Cardiac muscle cell (in vitro differentiated cells and primary cell): ENCODE measurements around the gene RASSF4. TPM values are rescaled to one million over a fixed set of nuclear protein-coding genes. Genes with fewer than 3 reads are reported as not detected.

Experiments
- DNase-seq, 2 donors: peaks; one replicate each; pipeline versions ENCODE4 v3.0.0 to v3.0.0-alpha.2; 2010 to 2017; ENCODE audit warnings: low read depth in 1 of 2, low spot score in 1 of 2
- H3K27ac ChIP-seq: fragments of 200-600 bp; sonication (generic); 2 replicates; pipeline ENCODE4 v1.5.1; 2016
- H3K27me3 ChIP-seq: fragments of 200-600 bp; sonication (generic); 2 replicates; pipeline ENCODE4 v1.6.0; 2016; ENCODE audit warnings: control low read depth
- H3K36me3 ChIP-seq: fragments of 200-600 bp; sonication (generic); 2 replicates; pipeline ENCODE4 v1.5.1; 2016; ENCODE audit warnings: control low read depth
- H3K4me1 ChIP-seq: fragments of 200-600 bp; sonication (generic); 2 replicates; pipeline ENCODE4 v1.8.1; 2017; ENCODE audit warnings: low read depth, mild to moderate bottlenecking, mixed run types
- H3K4me3 ChIP-seq: fragments of 200-600 bp; sonication (generic); 2 replicates; pipeline ENCODE4 v1.5.1; 2016; ENCODE audit warnings: mild to moderate bottlenecking
- H3K9me3 ChIP-seq: fragments of 200-600 bp; sonication (generic); 2 replicates; pipeline ENCODE4 v1.5.1; 2017; ENCODE audit warnings: low read depth, mild to moderate bottlenecking, control low read depth
- CTCF ChIP-seq: IDR thresholded peaks from 2 replicates; pipeline ENCODE4 v1.5.1; 2012; ENCODE audit warnings: low read depth, mild to moderate bottlenecking, low read length
- polyA plus RNA-seq: library from polyadenylated mRNA; unstranded; fragments of >200 nt; fragmentation: Nextera tagmentation; extraction: Ambion mirVana; gene quantifications from 2 replicates; pipeline ENCODE4 v1.2.1, GENCODE V29; 2016
- total RNA-seq: library from RNA; depleted of rRNA; stranded (reverse); fragments of >200 nt; gene quantifications from 2 replicates; pipeline ENCODE4 v1.2.3, GENCODE V29; 2016

The RASSF4 gene
- total and polyA plus RNA-seq, 2 experiments from 2014 or later = 63.6 to 70.7 TPM

- DNase-seq = no peak
- Histone ChIP-seq H3K27ac (no peak overlapping the region), H3K36me3 (no peaks in the 10 kb centered on the region), H3K27me3 (no peaks in the 10 kb centered on the region), H3K9me3 (no peaks in the 10 kb centered on the region), H3K4me1 (peaks cover 9% of the 10 kb centered on the region), H3K4me3 (no peak overlapping the region)
- TF ChIP-seq CTCF = no peak
Measured at GRCh38 chr10:44944354-44944753, 15.2 kb upstream of the RASSF4 start.

- Histone ChIP-seq H3K27ac (no peak overlapping the region), H3K4me3 (no peak overlapping the region), H3K4me1 (peaks cover 22% of the 10 kb centered on the region), H3K36me3 (no peaks in the 10 kb centered on the region), H3K27me3 (no peaks in the 10 kb centered on the region), H3K9me3 (no peaks in the 10 kb centered on the region)
- no peak for TF ChIP-seq CTCF
- DNase-seq = peak in 1 of 2 donors; percentile 41
Measured at GRCh38 chr10:44946205-44946604, 13.4 kb upstream of the RASSF4 start.

GRCh38 chr10:44947371-44948152, 12.0 kb upstream of the RASSF4 start:
- Histone ChIP-seq H3K4me3 (no peak overlapping the region), H3K4me1 (peaks cover 29% of the 10 kb centered on the region), H3K27ac (peak overlapping the region; percentile 84), H3K36me3 (no peaks in the 10 kb centered on the region), H3K9me3 (no peaks in the 10 kb centered on the region), H3K27me3 (no peaks in the 10 kb centered on the region)
- no peak for DNase-seq
- no peak for TF ChIP-seq CTCF

GRCh38 chr10:44948642-44949041, 11.0 kb upstream of the RASSF4 start:
- peak overlapping the region; percentile 84 for H3K27ac ChIP-seq
- H3K4me1 ChIP-seq = peaks cover 39% of the 10 kb centered on the region
- H3K27me3 ChIP-seq = no peaks in the 10 kb centered on the region
- peak in 1 of 2 donors; percentile 50 for DNase-seq
- H3K4me3 ChIP-seq = no peak overlapping the region
- no peaks in the 10 kb centered on the region for H3K36me3 ChIP-seq
- no peak for TF ChIP-seq CTCF
- no peaks in the 10 kb centered on the region for H3K9me3 ChIP-seq

GRCh38 chr10:44949127-44949802, 10.3 kb upstream of the RASSF4 start:
- no peak for DNase-seq
- Histone ChIP-seq H3K36me3 (no peaks in the 10 kb centered on the region), H3K27ac (peak overlapping the region; percentile 84), H3K4me1 (peaks cover 39% of the 10 kb centered on the region), H3K27me3 (no peaks in the 10 kb centered on the region), H3K4me3 (no peak overlapping the region), H3K9me3 (no peaks in the 10 kb centered on the region)
- TF ChIP-seq CTCF = peak; percentile 3
